HG03469 (cell line): ENCODE data around the gene C11orf86.

Experiments
- ATAC-seq: cut with Tn5 transposase; IDR thresholded peaks from one replicate; pipeline ENCODE4 v1.9.1; 2021; ENCODE audit warnings: mild to moderate bottlenecking, moderate library complexity, moderate number of reproducible peaks; ENCODE audit not compliant: unreplicated experiment

C11orf86 gene

DNA sequence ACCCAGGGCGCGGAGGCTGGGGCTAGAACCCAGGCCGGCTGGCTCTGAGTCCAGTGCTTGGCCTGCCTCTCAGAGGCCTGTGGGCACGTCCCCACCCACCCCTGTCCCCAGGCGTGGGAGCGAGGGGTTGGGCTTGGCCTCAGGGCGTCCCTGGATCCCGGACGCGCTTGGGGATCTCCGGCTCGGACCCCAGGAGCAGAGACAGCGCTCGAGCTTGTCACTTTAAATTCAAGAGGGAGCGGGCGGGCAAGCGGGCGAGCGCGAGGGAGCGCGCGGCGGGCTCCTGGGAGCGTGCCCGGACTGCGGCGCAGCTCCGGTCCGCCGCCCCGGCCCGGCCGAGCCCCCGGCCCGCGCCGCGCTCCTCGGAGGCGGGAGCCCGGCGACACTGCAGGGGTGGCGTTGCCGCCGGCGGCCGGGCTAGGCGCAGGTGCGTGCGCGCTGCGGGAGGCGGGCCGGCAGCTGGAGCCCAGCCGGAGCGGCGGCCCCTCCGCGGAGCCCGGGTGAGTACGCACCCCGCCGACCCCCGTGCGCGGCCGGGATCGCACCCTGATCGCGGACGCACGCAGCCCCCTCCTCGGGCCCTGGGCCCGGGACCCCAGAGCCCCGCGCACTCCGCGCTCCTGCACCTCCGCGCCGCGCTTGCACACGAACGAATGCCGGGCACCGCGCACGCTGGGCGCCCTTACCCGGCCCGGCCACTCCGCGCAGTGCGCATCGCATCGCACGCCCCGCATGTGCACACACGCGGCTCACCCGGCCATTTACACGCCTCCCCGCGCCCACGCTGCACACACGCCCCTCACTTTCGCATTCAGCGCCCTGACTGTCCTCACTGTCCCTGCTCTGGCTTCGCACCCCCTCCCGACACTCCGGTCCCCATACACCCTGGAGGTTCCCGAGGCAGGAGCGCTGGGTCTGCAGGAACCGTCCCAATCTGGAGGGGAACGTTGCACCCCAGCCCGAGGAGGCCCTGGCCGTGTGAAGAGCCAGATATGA, 48.2 kb downstream of the C11orf86 start, which contains the start of gene SYT12:
SYT12 (plus strand) TSS at position 174 of the 996 bp plus-strand sequence. CDS start 7,011 bp downstream, outside the sequence.
- ATAC-seq = no peak

DNA sequence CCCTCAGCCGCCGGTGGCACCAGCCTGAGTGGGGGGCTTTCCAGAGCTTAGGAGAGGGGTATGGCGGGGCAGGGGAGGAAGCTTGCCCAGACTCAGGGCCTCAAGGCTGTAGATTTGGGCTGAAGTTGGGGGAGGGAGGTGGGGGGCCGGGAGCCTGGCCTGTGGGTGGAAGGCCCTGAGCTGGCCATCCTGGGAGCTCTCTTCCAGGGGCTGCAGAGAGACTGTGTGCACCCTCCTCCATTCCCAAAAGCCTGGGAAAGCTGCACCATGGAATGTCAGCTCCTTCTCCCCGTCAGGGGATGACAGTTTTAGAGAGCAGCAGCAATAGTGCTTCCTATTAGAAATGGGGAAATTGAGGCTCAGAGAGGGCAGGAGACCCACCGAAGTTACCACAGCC, 48.9 kb downstream of the C11orf86 start:
- no peak for ATAC-seq

DNA sequence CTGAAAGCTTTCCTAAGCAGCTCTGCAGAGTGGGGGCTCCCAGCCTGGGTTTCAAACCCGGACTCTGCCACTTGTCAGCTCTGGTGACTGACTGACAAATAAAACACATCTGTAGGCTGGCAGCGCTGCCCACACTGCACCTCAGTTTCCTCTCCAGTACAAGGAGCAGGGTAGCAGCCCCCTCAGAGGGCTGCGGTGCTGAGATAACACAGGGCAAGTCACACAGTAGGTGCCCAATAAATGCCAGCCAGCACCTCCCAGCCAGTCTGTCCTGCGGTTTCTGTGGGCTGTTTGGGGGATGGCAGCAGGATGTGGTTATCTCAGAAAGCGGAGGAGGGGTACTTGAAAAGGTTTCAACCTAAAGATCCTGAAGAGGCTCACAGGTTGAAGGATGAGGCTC, 49.3 kb downstream of the C11orf86 start:
- no peak for ATAC-seq

- no peak for ATAC-seq
Measured at GRCh38 chr11:67024966-67025365, 49.9 kb downstream of the C11orf86 start.

DNA sequence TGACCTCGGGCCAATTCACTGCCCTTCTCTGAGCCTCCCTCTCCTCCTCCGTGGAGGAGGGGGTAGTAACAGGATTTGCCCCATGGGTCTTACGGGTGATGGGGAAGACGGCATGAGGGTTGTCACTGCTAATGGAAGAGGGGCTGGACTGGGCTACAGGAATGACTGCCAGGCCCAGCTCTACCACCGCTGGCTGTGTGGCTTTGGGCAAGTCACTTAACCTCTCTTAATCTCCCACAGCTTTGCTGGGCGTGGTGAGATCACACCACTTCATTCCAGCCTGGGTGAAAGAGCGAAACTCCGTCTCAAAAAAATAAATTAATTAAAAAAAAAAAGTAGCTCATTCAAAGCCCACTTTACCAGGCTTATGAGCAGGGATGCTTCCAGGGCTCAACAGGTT, 50.6 kb downstream of the C11orf86 start:
- no peak for ATAC-seq
